Duodenal mucosa (tissue), 2 donors: ENCODE measurements around the gene COX7A2L.
A peak's percentile ranks its signal among the peaks of the same experiment; 100 is the strongest.

Source experiments
- H3K27ac ChIP-seq: one replicate; pipeline ENCODE4 v1.7.0; 2013; ENCODE audit warnings: low read depth, low read length
- H3K27me3 ChIP-seq, 2 donors: one replicate each; pipeline ENCODE4 v1.7.0; 2013; ENCODE audit warnings: low read length in 2 of 2, control low read depth in 1 of 2; ENCODE audit not compliant: insufficient read depth in 2 of 2, control insufficient read depth in 1 of 2
- H3K36me3 ChIP-seq, 2 donors: one replicate each; pipeline ENCODE4 v1.7.0; 2013; ENCODE audit warnings: low read length in 2 of 2, control low read depth in 1 of 2; ENCODE audit not compliant: insufficient read depth in 2 of 2, control insufficient read depth in 1 of 2
- H3K4me1 ChIP-seq, 2 donors: one replicate each; pipeline ENCODE4 v1.7.0; 2013; ENCODE audit warnings: low read length in 2 of 2, control low read depth in 1 of 2; ENCODE audit not compliant: insufficient read depth in 2 of 2, control insufficient read depth in 1 of 2
- H3K4me3 ChIP-seq, 2 donors: one replicate each; pipeline ENCODE4 v1.7.0; 2013; ENCODE audit warnings: low read length in 2 of 2, low read depth in 1 of 2
- H3K9ac ChIP-seq, 2 donors: one replicate each; pipeline ENCODE4 v1.7.0; 2013; ENCODE audit warnings: low read length in 2 of 2, low read depth in 1 of 2
- H3K9me3 ChIP-seq, 2 donors: one replicate each; pipeline ENCODE4 v1.7.0; 2013; ENCODE audit warnings: low read length in 2 of 2, control low read depth in 1 of 2; ENCODE audit not compliant: control insufficient read depth in 1 of 2

COX7A2L gene

DNA sequence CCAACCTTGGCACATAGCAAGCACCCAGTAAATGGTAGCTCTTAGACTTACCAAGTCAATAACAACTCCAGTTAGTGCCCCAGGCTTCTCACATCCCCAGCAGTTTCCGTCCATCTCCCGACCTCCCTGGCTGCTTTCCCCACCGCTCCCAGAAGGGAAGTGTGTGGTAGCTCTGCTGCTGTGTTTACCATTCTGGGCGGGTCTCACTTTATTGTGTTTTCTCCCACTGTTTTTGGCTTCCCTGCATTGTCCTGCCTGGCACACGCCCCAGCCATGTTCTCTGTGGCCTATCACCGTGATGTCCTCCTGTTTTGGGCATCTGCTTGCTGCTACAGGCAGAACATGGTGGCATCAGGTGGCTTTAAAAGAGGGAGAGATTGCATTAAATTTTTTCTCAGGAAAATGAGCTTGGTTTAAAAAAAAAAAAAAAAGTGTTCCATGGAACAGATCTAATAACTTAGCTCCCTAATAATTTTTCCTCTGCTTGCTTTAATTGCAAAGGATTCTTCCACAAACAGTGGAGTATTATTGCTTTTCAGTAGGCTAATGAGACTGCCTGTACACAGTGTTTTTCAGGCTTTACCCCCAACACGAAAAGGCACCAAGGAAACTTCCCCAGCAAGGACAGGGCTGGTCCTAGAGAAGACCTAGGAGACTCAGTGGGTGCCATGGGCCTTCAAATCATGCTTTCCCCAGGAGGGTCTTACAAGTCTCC is 8.0 kb upstream of the COX7A2L start:
- H3K27ac ChIP-seq, result no peak overlapping the region
- H3K27me3 ChIP-seq, result no peaks in the 10 kb centered on the region
- no peak overlapping the region for H3K9ac ChIP-seq
- no peaks in the 10 kb centered on the region for H3K9me3 ChIP-seq
- no peaks in the 10 kb centered on the region for H3K36me3 ChIP-seq
- H3K4me3 ChIP-seq, result no peak overlapping the region
- peaks cover 27 to 34% of the 10 kb centered on the region in 2 donors for H3K4me1 ChIP-seq

DNA sequence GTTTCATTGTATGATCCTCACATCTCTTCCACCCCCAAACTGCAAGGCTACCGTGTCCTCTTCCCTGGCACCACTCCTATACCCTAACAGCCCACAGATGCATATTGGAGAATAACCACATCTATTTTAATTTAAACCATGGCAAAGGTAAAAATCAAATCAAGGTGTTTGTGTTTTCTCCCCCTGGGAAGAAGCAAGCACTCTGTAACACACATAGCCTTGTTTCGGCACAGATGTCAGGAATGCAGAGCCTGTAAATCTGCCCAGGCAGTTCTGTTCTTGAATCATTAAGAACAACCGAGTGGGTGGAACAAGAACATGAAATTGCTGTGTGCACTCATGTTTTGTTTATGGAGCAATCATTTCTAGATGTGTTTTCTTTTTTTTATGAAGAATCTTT is 6.8 kb upstream of the COX7A2L start:
- no peaks in the 10 kb centered on the region for H3K27me3 ChIP-seq
- H3K9ac ChIP-seq, result no peak overlapping the region
- no peak overlapping the region for H3K27ac ChIP-seq
- H3K9me3 ChIP-seq, result no peaks in the 10 kb centered on the region
- no peaks in the 10 kb centered on the region for H3K36me3 ChIP-seq
- H3K4me3 ChIP-seq, result no peak overlapping the region
- peaks cover 25 to 31% of the 10 kb centered on the region in 2 donors for H3K4me1 ChIP-seq

DNA sequence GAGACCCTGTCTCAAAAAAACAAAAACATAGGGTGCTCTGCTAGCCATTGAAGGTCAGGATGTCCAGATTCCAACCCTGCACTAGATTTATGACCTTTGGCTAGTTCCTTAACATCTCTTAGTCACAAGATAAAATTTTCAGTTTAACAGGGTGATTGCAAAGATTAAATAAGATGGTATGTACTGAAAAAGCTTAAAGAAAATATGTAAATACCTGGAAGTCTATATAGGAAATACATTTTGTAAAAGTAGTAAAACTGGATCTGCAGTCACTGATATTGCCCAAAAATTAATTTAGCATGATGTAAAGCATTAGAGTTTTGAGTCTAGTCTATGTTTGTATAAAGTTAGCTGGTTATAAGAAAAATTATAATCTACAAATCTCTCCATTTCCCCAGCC is 5.4 kb upstream of the COX7A2L start:
- H3K9me3 ChIP-seq, result no peaks in the 10 kb centered on the region
- H3K27ac ChIP-seq, result no peak overlapping the region
- H3K27me3 ChIP-seq, result no peaks in the 10 kb centered on the region
- H3K4me3 ChIP-seq, result no peak overlapping the region
- H3K9ac ChIP-seq, result no peak overlapping the region
- no peaks in the 10 kb centered on the region for H3K36me3 ChIP-seq
- peaks cover 19 to 29% of the 10 kb centered on the region in 2 donors for H3K4me1 ChIP-seq

DNA sequence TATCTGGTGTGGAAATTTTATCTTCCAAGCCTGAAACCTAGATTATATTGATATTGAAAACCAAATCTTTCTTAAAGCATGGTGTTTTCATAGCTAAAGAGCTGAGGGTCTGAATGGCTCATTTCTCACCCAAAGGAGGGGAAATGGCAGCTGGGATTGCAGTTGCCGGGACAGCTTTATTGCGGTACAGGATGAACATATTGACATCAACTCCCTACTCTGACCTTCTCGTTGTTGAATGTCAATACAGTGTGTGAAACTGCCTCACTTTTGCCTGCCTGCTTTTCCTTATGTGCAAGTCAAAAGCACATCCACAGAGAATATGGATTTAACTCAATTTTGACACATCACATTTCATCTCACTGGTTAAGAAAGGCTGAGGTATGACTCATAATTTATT is 3.6 kb upstream of the COX7A2L start:
- Histone ChIP-seq H3K36me3 (no peaks in the 10 kb centered on the region), H3K4me3 (no peak overlapping the region), H3K27ac (no peak overlapping the region), H3K9ac (no peak overlapping the region), H3K27me3 (no peaks in the 10 kb centered on the region), H3K9me3 (no peaks in the 10 kb centered on the region), H3K4me1 (peaks cover 27 to 33% of the 10 kb centered on the region in 2 donors)

DNA sequence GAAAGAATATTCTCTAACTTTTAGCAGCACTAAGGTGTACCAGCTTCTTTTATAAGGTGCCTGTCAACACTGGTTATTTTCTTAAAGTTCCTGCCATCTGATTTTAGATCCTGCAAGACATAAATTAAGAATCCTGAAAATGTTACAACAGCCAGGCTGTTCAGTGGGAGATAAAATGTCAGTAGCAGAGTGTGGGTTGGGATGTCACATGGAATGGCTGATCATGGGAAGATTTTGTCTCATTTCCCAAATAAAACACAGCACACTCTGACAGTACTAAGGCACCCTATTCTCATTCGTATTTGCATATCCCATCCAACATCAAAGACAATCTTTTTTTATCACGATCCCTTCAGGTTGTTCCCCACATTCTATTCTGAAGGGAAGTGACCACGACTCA is 2.4 kb upstream of the COX7A2L start:
- Histone ChIP-seq H3K4me1 (peaks cover 24 to 29% of the 10 kb centered on the region in 2 donors), H3K4me3 (no peak overlapping the region), H3K9ac (no peak overlapping the region), H3K36me3 (no peaks in the 10 kb centered on the region), H3K27me3 (no peaks in the 10 kb centered on the region), H3K27ac (no peak overlapping the region), H3K9me3 (no peaks in the 10 kb centered on the region)

DNA sequence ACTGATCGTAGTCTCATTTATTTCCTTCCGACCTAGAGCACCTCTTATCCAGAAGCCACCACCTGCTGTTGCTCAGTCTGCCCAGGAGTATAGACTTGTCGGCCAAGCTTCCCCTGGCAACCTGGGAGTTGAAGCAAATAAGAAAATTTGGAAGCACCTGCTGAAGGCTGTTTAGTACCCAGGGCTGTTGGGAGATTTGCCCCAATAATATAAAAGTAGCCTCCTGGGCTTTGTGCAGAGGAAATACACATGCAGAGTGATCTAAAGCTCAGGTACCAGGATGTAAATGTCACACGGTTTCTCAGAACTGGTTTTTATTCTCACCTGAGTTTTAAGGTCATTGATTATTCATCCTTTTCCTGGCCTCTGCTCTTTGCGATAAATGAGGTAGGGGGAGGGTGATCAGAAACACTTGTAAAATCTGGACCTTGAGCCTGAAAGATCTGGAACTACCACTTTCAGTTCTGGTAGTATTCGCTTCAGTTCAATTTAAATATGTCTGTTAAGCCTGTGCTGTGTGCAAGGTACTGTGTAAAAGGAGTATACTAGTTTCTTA is 789 bp upstream of the COX7A2L start:
- peak overlapping the region; percentile 68 for H3K27ac ChIP-seq
- H3K4me3 ChIP-seq, result peak overlapping the region; percentile 63 to 78
- H3K36me3 ChIP-seq, result no peaks in the 10 kb centered on the region
- no peaks in the 10 kb centered on the region for H3K27me3 ChIP-seq
- H3K9me3 ChIP-seq, result no peaks in the 10 kb centered on the region
- peaks cover 22 to 26% of the 10 kb centered on the region in 2 donors for H3K4me1 ChIP-seq
- H3K9ac ChIP-seq, result peak overlapping the region; percentile 34 to 91

DNA sequence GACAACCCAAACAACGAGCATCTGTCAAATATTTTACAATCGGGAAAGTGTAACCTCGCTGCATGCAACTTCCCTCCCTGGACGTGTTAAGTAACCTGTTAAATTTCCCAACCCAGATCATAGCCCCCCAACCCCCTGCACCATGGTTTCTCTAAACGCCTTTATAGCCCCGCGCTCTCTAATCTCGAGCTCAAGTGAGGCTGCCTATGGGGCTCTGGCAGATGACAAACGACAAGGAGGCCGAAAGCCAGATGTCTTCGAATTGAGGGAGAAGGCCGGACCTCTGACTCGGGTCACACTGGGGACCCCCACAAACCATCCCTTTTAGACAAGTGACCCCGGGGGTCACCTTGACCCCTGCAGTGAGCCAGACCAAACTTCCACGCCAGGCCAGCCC is 526 bp downstream of the COX7A2L start:
- Histone ChIP-seq H3K4me3 (peak overlapping the region; percentile 86 to 91), H3K4me1 (peaks cover 22 to 26% of the 10 kb centered on the region in 2 donors), H3K9ac (peak overlapping the region; percentile 82 to 91), H3K27ac (peak overlapping the region; percentile 95), H3K36me3 (no peaks in the 10 kb centered on the region), H3K27me3 (no peaks in the 10 kb centered on the region), H3K9me3 (no peaks in the 10 kb centered on the region)

DNA sequence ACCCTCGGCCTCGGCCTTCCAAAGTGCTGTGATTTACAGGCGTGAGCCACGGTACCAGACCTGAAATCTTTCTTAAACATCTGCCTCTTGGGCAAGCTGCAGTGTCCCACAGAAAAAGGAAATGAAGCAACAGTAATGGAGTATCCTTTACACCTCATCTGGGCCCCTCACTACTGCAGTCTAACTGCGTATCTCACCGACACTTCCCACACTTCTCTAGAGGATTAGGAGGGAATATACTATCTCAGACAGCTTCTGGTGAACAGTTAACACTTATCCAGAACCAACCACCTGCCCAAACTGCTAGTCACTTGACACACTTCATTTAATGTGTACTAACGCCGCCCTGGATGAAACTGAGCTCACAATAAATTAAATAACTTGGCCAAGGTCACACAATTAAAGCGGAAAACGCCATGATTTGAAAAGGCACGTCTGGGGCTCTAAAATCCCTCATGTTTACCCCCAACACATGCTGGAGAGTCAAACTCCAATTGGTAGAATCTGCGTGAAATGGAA is 993 bp downstream of the COX7A2L start:
- Histone ChIP-seq H3K4me3 (peak overlapping the region; percentile 86 to 91), H3K9me3 (no peaks in the 10 kb centered on the region), H3K36me3 (no peaks in the 10 kb centered on the region), H3K27ac (no peak overlapping the region), H3K9ac (peak overlapping the region; percentile 82 to 91), H3K4me1 (peaks cover 22 to 29% of the 10 kb centered on the region in 2 donors), H3K27me3 (no peaks in the 10 kb centered on the region)

DNA sequence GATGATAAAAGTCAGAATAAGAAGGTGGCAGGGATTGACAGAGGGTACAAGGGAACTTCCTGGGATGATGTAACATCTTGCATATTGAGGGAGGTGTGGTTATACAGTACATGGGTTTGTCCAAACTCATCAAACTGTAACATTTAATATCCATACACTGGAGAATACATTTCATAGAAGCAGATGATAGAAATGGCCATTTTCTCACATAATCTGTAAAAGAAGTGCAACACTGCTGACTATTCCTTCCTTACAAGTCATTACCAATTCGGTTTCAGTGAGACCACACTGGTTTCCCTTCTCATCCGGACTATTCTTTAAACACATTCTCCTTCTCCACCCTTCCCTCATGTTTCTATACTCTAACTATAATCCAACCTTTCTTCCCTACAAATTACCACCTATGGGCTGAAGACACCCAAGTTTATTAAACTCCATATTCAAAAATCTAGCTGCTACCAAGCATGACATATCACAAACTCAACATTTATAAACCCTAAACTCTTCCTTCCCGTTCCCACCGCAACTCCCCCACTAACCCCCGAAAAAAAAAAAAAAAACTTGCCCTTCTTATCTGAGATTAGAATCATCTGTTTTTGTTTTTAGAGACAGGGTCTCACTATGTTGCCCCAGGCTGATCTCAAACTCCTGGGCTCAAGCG is 1.6 kb downstream of the COX7A2L start:
- peaks cover 22 to 34% of the 10 kb centered on the region in 2 donors for H3K4me1 ChIP-seq
- no peaks in the 10 kb centered on the region for H3K36me3 ChIP-seq
- H3K27me3 ChIP-seq, result no peaks in the 10 kb centered on the region
- no peaks in the 10 kb centered on the region for H3K9me3 ChIP-seq
- no peak overlapping the region for H3K27ac ChIP-seq
- peak overlapping the region; percentile 82 to 91 for H3K9ac ChIP-seq
- peak overlapping the region; percentile 86 to 91 for H3K4me3 ChIP-seq

DNA sequence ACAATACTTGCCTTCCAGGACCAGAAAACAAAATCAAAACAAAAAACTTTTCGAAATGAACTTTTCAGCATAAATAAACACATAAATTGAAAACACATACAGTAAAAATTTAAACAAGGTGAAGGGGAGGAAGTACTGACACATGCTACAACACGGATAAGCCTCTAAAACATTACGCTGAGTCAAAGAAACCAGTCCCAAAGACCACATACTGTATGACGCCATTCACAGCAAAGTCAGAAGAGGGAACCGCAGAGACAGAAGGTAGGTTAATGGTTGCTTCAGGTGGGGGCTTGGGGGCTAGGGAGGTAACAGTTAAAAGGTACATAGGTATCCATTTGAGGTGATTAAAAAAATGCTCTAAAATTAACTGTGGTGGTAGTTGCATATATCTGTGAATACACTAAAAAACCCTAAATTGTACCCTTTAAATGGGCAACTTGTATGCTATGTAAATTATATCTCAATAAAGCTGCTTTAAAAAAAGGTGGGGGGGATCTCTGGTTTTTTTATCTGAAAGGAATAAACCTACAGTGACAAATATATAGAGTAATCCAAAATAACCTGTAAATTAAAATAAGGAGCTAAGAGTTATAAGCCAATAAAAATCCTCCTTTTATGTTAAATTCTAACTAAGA is 7.1 kb downstream of the COX7A2L start:
- Histone ChIP-seq H3K4me1 (peaks cover under 1 to 21% of the 10 kb centered on the region in 2 donors), H3K27ac (no peak overlapping the region), H3K9me3 (no peaks in the 10 kb centered on the region), H3K9ac (no peak overlapping the region), H3K27me3 (no peaks in the 10 kb centered on the region), H3K4me3 (no peak overlapping the region), H3K36me3 (peaks cover 3 to 25% of the 10 kb centered on the region in 2 donors)
